ENCODE results near the gene RAB28. TPM values are rescaled to one million over a fixed set of nuclear protein-coding genes. Genes with fewer than 3 reads are reported as not detected.

RAB28 gene
- total and polyA plus RNA-seq, 2 of the 8 experiments (the other 6 are each of a cell fraction or from before 2014, with no cell fraction given), result 16.0 to 18.7 TPM

DNA sequence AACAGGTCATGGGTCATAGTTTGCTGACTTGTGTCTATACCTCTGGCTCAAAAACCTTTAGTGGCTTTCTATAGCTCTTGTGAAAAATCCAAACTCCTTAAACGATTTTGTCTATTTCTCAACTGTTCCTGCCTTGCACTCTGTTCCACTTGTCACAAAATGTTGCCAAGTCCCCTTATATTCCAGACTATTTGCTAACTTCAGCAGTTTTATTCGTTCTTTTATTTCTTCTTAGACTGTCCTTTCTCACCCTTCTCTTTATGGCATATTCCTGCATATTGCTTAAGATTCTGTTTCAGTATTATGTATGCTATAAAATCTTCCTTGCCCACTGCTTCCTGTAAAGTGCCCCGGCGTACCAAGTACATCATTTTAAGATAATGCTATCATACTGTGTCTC lies 80.8 kb downstream of the RAB28 start:
- Histone ChIP-seq H2AK5ac (ENCODE audit: low read depth, low read length) (no peak overlapping the region), H3K9ac (replicated peaks in 1 of 4; ENCODE audit: extremely low read depth in 1 of 4, low read depth in 3 of 4, low read length in 3 of 4) (no peak overlapping the region), H3K27ac (ENCODE audit: low read depth, low read length) (no peak overlapping the region), H2BK12ac (ENCODE audit: low read depth, low read length) (no peak overlapping the region), H3K14ac (ENCODE audit: insufficient read length) (no peak overlapping the region), H4K5ac (ENCODE audit: insufficient read length, low read depth, low read length) (no peak overlapping the region), H2BK120ac (replicated peaks; ENCODE audit: low read depth, low read length) (no peak overlapping the region), H2BK20ac (ENCODE audit: low read length) (no peak overlapping the region), H4K8ac (ENCODE audit: extremely low read depth, insufficient read depth, low read length) (no peak overlapping the region), H4K20me1 (replicated peaks in 1 of 2; ENCODE audit: control insufficient read depth in 1 of 2, insufficient read depth in 2 of 2, low read length in 2 of 2) (no peaks in the 10 kb centered on the region), H3K9me3 (ENCODE audit: insufficient read depth in 2 of 2, low read depth in 1 of 2, low read length in 1 of 2) (no peaks in the 10 kb centered on the region), H4K91ac (replicated peaks; ENCODE audit: insufficient read length, low read length) (no peak overlapping the region), H3K79me2 (ENCODE audit: control insufficient read depth in 1 of 2, insufficient read depth in 2 of 2, low read length in 2 of 2) (no peaks in the 10 kb centered on the region), H3K23me2 (ENCODE audit: low read depth, low read length) (no peaks in the 10 kb centered on the region), H3K4me2 (ENCODE audit: insufficient read depth in 1 of 2, low read depth in 2 of 2, low read length in 2 of 2) (no peak overlapping the region), H2BK15ac (ENCODE audit: low read length) (no peak overlapping the region), H3K79me1 (ENCODE audit: low read depth, low read length) (no peaks in the 10 kb centered on the region), H3K4ac (replicated peaks; ENCODE audit: insufficient read length, low read depth, low read length) (no peak overlapping the region), H3K27me3 (replicated peaks in 1 of 4; ENCODE audit: control insufficient read depth in 3 of 4, extremely low read depth in 1 of 4, insufficient read depth in 3 of 4, low read length in 3 of 4) (no peaks in the 10 kb centered on the region), H3K36me3 (ENCODE audit: control insufficient read depth in 2 of 4, insufficient read depth in 4 of 4, low read length in 3 of 4) (no peaks in the 10 kb centered on the region), H3K56ac (replicated peaks; ENCODE audit: insufficient read length, low read depth, low read length) (no peak overlapping the region), H3K4me3 (ENCODE audit: extremely low read depth in 1 of 4, insufficient read depth in 2 of 4, low read depth in 3 of 4, low read length in 4 of 4) (no peak overlapping the region), H3K18ac (ENCODE audit: extremely low read depth, low read length) (no peak overlapping the region), H3K23ac (ENCODE audit: insufficient read length) (no peak overlapping the region), H2AFZ (ENCODE audit: low read length) (no peak overlapping the region), H2BK5ac (ENCODE audit: low read depth, low read length) (no peak overlapping the region), H3K4me1 (replicated peaks in 1 of 4; ENCODE audit: control insufficient read depth in 3 of 4, insufficient read depth in 4 of 4, low read length in 3 of 4) (no peaks in the 10 kb centered on the region)
- ChIA-PET POLR2A (ENCODE audit: partially characterized antibody) (no interaction called here), CTCF (ENCODE audit: partially characterized antibody) (interaction anchor here (0.6 to 1.4 kb wide), 2 partner anchors 9 to 10 kb away, joined by 3 to 5 read pairs; no protein-coding TSS in a partner anchor)
- FAIRE-seq, result no peak
- 90% methylated on average over 4 of the region's 4 CpGs; no CpG with 5 or more reads in 1 of the 2 experiments for WGBS, 2 experiments (ENCODE audit: extremely low coverage in 1 of 2, insufficient coverage in 1 of 2, insufficient read length in 1 of 2, insufficient replicate concordance in 2 of 2, low coverage in 1 of 2, low lambda C conversion rate in 2 of 2, missing lambda C conversion rate in 1 of 2)
- no peak for DNase-seq (ENCODE audit: low read depth in 1 of 2, low spot score in 2 of 2)
- no peak for TF ChIP-seq SUZ12 (IDR thresholded peaks at IDR 0.05; ENCODE audit: low read length)
- no peak for TF ChIP-seq GABPA (IDR thresholded peaks at IDR 0.05; ENCODE audit: borderline replicate concordance, insufficient read depth, low read length)
- no peak for TF ChIP-seq CREB1 (IDR thresholded peaks at IDR 0.05)
- no peak for TF ChIP-seq MAX (IDR thresholded peaks at IDR 0.05)
- TF ChIP-seq, protein P1, sequence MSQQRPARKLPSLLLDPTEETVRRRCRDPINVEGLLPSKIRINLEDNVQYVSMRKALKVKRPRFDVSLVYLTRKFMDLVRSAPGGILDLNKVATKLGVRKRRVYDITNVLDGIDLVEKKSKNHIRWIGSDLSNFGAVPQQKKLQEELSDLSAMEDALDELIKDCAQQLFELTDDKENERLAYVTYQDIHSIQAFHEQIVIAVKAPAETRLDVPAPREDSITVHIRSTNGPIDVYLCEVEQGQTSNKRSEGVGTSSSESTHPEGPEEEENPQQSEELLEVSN (IDR thresholded peaks at IDR 0.05), result no peak
- TF ChIP-seq TCF12 (IDR thresholded peaks at IDR 0.05; ENCODE audit: low read depth, low read length), result no peak
- no peak for TF ChIP-seq PHF8 (conservative IDR thresholded peaks at IDR 0.05; ENCODE audit: low read depth, low read length)
- TF ChIP-seq BRCA1 (IDR thresholded peaks at IDR 0.05; ENCODE audit: low read depth, low read length), result no peak
- no peak for TF ChIP-seq SRF (IDR thresholded peaks at IDR 0.05; ENCODE audit: low read depth, low read length)
- no peak for TF ChIP-seq TAF1 (IDR thresholded peaks at IDR 0.05; ENCODE audit: low read depth, low read length)
- no peak for TF ChIP-seq JUN (IDR thresholded peaks at IDR 0.05; ENCODE audit: low read depth, low read length)
- no peak for TF ChIP-seq EZH2 (IDR thresholded peaks at IDR 0.05; ENCODE audit: low read depth, low read length, severe bottlenecking)
- TF ChIP-seq NANOG (IDR thresholded peaks at IDR 0.05; ENCODE audit: insufficient read depth, low read depth, low read length, poor library complexity, severe bottlenecking), result no peak
- no peak for TF ChIP-seq BACH1 (IDR thresholded peaks at IDR 0.05; ENCODE audit: low read length)
- TF ChIP-seq SIX5 (IDR thresholded peaks at IDR 0.05; ENCODE audit: low read depth, low read length), result no peak

Data from H1 (cell line).